HG02798 (cell line): ENCODE results near the gene CCDC3.
"Not testable (repeated sequence)": the region's sequence is repeated elsewhere in the genome, so short reads cannot be mapped to it uniquely, and the experiment has no call there.

ENCODE experiments used
- ATAC-seq: cut with Tn5 transposase; IDR thresholded peaks from one replicate; pipeline ENCODE4 v1.9.1; 2021; ENCODE audit warnings: mild to moderate bottlenecking; ENCODE audit not compliant: unreplicated experiment, poor library complexity

CCDC3 gene

GRCh38 chr10:13003004-13003403 is 1.5 kb upstream of the CCDC3 start:
- ATAC-seq: no peak

GRCh38 chr10:13001887-13002212 is 337 bp upstream of the CCDC3 start:
- no peak for ATAC-seq

- no peak for ATAC-seq
Observed at GRCh38 chr10:13000431-13000830, 1.1 kb downstream of the CCDC3 start.

GRCh38 chr10:12999849-13000248 is 1.7 kb downstream of the CCDC3 start:
- no peak for ATAC-seq

- no peak for ATAC-seq
Observed at GRCh38 chr10:12995425-12995861, 6.1 kb downstream of the CCDC3 start.

- ATAC-seq: no peak
Observed at GRCh38 chr10:12993595-12993994, 7.9 kb downstream of the CCDC3 start.

GRCh38 chr10:12985347-12985746 is 16.2 kb downstream of the CCDC3 start:
- ATAC-seq: no peak

- ATAC-seq: no peak
Observed at GRCh38 chr10:12984165-12984747, 17.3 kb downstream of the CCDC3 start.

GRCh38 chr10:12983568-12983967 is 17.9 kb downstream of the CCDC3 start:
- ATAC-seq: not testable (repeated sequence)

- ATAC-seq: no peak
Observed at GRCh38 chr10:12981570-12981969, 19.9 kb downstream of the CCDC3 start.

GRCh38 chr10:12980713-12981306 is 20.7 kb downstream of the CCDC3 start:
- ATAC-seq: no peak

- no peak for ATAC-seq
Observed at GRCh38 chr10:12980102-12980661, 21.3 kb downstream of the CCDC3 start.

GRCh38 chr10:12978891-12979290 is 22.6 kb downstream of the CCDC3 start:
- no peak for ATAC-seq

GRCh38 chr10:12975906-12976305 is 25.6 kb downstream of the CCDC3 start:
- no peak for ATAC-seq

GRCh38 chr10:12975266-12975665 is 26.2 kb downstream of the CCDC3 start:
- no peak for ATAC-seq

- ATAC-seq: no peak
Observed at GRCh38 chr10:12974491-12975199, 26.9 kb downstream of the CCDC3 start.

GRCh38 chr10:12974078-12974477 is 27.4 kb downstream of the CCDC3 start:
- no peak for ATAC-seq

- ATAC-seq: no peak
Observed at GRCh38 chr10:12973149-12973718, 28.3 kb downstream of the CCDC3 start.

- ATAC-seq: no peak
Observed at GRCh38 chr10:12972146-12972545, 29.4 kb downstream of the CCDC3 start.

GRCh38 chr10:12971001-12971788 is 30.3 kb downstream of the CCDC3 start:
- ATAC-seq: no peak
